ENCODE results near the gene NID1.

NID1 gene

DNA sequence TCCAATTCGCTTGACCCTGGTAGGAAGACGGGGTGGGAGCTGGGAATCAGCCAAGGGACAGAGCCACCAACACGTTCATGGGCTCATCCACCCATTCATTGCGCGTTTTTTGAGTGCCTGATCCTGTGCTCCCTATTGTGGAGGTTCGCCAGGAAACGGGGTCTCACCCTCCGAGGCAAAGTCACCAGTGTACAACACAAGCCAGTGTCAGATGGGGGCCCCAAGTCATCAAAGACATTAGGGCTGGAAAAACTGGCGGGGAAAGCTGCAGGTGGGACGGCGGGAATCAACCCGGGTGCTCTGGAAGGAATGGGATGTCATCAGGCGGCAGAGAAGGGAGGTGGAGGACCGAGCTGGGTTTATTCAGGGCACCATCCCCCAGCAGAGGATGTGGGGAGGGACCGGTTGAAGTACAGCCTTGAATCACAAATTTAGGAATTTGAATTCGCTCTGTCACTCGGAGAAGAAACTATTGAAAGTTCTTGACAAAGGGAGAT, 667 bp upstream of the NID1 start:
- no peak for DNase-seq

- no peak for DNase-seq
Measured at GRCh38 chr1:236063919-236064673, 794 bp downstream of the NID1 start.

- no peak for DNase-seq
Measured at GRCh38 chr1:236063551-236063918, 1.4 kb downstream of the NID1 start.

GRCh38 chr1:236060286-236060685, 4.6 kb downstream of the NID1 start:
- DNase-seq, result no peak

DNA sequence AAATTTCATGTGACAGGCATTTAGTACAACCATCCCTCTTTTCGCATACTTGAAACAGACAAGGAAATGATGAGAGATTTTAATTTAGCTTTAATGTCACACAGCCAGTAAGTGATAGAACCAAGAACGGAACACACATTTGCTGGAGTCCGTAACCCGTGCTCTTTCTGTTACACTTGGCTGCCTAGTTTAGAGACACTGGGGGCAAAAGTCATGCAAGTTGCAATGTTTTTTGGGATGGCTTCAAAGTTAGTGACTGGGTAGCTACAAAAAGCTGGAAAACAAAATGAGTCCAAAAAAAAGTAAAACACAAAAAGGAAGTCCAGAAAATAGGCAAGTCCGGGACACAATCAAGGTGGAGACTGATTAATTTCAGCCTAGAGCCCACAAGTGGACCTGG, 5.9 kb downstream of the NID1 start:
- no peak for DNase-seq

- no peak for DNase-seq
Measured at GRCh38 chr1:236058141-236058934, 6.6 kb downstream of the NID1 start.

DNA sequence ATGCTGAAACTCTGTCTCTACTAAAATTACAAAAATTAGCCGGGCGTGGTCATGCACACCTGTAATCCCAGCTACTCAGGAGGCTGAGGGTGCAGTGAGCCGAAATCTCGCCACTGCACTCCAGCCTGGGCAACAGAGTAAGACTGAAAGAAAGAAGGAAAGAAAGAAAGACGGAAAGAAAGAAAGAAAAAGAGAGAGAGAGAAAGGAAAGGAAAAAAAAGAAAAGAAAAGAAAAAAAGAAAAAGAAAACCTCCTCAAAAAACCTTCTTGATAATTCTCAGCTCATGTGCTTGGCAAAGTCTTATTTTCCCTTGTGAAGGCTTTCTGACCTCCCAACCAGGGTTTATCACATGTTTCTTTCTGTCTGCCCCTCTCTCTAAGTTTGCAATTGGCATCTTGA, 7.3 kb downstream of the NID1 start:
- no peak for DNase-seq

DNA sequence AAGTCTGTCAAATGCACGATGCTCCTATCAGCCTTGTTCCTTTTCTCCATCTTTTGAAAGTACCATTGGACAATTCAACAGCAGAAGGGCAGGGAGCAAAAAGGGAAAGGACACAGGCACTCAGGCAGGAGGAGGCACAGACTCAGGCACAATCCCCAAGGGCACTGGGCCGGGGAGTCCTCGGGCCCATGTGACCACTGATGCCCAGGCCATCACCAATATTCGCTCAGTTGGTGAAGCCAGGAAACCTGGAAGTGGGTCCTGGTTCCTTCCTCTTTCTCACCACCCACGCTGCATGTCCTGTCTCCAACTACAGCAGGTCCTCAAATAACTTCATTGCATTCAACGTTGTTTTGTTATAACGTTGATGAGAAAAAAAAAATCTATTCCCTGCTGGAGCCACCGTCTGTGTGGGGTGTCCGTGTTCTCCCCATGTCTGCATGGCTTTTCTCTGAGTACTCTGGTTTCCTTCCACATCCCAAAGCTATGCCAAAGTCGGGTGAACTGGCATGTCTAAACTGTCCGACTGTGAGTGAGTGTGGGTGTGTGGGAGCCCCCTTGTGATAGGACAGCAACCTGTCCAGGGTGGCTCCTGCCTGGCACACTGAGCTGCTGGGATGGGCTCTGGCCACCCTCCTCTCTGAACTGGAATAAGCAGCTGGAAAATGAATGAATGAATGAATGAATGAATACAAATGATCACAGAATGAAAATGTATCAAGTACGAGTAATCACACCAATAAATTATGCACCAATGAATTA, 12.5 kb downstream of the NID1 start:
- peak; percentile 42 to 47 for DNase-seq

DNA sequence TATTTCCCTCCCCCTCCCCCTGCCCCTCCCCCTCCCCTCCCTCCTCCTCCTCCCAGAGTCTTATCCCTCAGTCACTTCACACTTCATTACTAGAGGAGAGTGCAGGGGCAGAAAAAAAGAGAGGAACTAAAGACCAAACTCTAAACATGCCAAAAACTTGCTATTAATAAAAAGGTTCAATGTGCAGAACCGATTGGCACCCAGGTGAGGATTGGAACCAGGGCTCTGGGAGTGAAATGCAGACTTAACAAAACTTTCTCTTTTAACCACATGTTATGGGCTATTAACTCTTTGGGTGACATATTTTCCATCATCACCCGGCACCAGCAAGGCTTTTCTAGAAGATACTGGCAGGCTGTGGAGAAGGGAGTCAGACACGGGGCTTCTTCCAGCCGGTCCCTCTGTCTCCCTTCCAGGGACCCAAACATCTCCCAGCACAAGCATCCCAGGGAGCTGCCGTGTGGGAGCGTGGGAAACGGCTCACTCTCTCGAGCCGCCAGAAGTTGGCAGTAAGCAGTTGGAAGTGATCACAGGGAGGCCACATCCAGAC, 13.6 kb downstream of the NID1 start:
- no peak for DNase-seq

GRCh38 chr1:236045771-236046170, 19.1 kb downstream of the NID1 start:
- no peak for DNase-seq

GRCh38 chr1:236044341-236044740, 20.5 kb downstream of the NID1 start:
- DNase-seq, result no peak

GRCh38 chr1:236041631-236042618, 23.0 kb downstream of the NID1 start:
- DNase-seq, result no peak

DNA sequence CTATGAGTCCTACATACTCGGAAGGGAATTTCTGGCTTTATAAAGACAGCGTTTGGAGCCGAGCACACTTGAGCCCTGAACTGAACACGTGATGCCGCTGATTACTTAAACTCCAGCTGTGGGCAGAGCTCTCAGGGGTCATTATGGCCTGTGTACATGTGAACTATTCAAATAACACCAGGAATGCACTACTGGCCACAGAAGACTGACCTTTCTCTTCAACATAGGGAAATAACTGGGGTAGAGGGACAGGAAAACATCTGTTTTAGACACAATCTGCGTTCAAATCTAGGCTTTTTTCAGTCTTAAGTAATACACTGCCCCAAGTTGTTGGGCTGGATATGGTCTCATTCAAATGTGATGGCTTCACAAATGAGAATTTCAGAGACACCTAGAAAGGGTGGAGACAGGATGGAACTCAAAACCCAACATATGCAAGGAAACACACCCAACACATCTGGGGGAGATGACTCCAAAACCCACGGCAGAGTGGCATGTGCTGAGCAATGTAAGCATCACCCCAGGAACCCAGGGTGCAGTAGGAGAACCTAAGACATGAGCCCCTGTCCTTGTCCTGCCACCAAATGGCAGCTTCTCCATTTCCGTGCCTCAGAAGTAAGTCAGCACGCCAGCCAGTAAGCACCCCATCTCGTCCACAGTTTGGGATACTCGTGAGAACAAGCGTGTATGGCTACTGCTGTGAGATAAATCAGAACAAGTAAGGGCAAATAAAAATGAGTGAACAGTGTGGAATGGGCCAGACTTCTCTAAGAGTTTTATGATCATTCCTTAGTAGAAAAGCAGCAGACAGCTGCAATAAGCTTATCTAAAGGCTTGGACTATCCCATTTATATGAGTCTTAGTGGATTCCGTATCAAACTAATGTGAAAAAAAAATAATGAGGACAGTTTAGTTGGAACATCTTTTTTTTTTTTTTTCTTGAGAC, 24.9 kb downstream of the NID1 start:
- DNase-seq, result no peak

DNA sequence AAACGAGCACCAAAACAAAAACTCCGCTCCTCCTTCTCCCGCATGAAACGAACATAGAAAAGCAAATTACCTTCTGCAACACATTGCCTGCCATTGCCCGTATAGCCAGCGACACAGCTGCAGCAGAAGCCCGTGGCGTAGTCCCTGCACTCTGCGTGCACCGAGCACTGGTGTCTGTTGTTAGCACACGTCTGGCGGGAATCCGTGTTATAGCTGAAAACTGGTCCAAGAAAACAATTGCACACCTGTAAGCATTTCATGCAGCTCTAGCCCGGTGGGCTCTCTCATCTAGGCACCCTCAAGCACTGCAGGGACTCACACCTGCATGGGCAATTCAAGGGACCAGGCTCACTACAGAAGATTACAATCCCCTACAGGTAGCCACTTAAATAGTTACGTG, 26.9 kb downstream of the NID1 start:
- DNase-seq, result no peak

- no peak for DNase-seq
Measured at GRCh38 chr1:236035681-236036101, 29.2 kb downstream of the NID1 start.

GRCh38 chr1:236033336-236033735, 31.6 kb downstream of the NID1 start:
- no peak for DNase-seq

GRCh38 chr1:236030534-236030933, 34.4 kb downstream of the NID1 start:
- no peak for DNase-seq

DNA sequence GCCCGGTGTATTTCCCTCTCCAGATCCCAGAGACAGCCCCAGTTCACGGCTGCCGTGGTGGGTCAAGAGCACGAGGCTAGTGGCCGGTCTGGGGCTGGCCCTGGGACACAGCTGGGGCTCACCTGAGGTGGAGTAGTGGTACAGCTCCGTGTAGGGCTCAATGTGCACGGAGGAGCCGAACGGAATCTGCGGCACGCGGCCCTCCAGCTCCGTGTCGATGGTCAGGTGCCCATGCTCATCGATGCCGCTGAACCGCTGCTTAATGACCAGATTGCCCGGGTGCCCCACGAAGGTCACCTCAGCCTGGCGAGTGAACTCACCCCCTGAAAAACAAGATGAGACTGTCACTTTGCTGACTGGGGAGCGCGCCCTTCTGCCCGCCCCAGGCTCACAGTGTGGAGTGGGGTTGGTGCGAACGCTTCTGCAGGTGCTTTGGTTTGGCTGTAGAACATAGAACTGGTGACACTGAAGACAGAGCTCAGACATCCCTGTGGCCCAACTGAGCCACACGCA, 35.4 kb downstream of the NID1 start:
- DNase-seq, result no peak

GRCh38 chr1:236027104-236027503, 37.8 kb downstream of the NID1 start:
- DNase-seq, result peak; percentile 71 to 73

DNA sequence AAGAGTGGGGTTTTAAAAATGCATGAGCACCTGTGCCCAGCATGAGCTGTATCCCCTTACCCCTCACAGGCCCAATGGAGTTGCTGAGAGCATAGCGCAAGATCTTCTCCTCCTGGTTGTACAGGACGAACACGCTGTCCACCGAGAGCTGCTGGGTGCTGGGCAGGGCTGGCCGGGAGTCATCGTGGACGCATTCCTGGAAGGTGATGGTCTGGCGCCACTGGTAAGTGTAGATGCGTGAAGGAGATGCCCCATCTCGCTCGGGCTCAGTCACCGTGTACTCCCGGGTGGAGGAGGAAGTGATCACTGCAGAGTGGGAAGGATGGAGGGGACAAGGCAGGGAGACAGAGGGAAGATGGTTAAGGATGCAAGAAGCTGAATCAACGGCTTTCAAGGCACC, 39.1 kb downstream of the NID1 start:
- no peak for DNase-seq
